LNCaP clone FGC (cell line): ENCODE measurements around the gene SMIM24.

Experiments used
- DNase-seq: peaks from one replicate; pipeline ENCODE4 v3.0.0-alpha.2; 2011; ENCODE audit warnings: low read depth
- H3K4me3 ChIP-seq: 2 replicates; pipeline ENCODE4 v1.5.1; 2011; ENCODE audit warnings: mild to moderate bottlenecking, low read depth, low read length, control low read depth
- CTCF ChIP-seq: IDR thresholded peaks from 2 replicates; pipeline ENCODE4 v1.5.1; 2012; ENCODE audit warnings: mild to moderate bottlenecking; ENCODE audit not compliant: control insufficient read depth, insufficient read depth; ENCODE audit errors: extremely low read depth

The SMIM24 gene

GRCh38 chr19:3465552-3465951, 14.8 kb downstream of the SMIM24 start:
- no peak for TF ChIP-seq CTCF
- no peak overlapping the region for H3K4me3 ChIP-seq
- DNase-seq = no peak

- no peak overlapping the region for H3K4me3 ChIP-seq
- DNase-seq = no peak
- no peak for TF ChIP-seq CTCF
These were observed 15.6 kb downstream of the SMIM24 start for GRCh38 chr19:3464587-3465235.

GRCh38 chr19:3463714-3464586, 16.4 kb downstream of the SMIM24 start:
- no peak for DNase-seq
- no peak overlapping the region for H3K4me3 ChIP-seq
- TF ChIP-seq CTCF = no peak

GRCh38 chr19:3462991-3463713, 17.2 kb downstream of the SMIM24 start:
- H3K4me3 ChIP-seq = no peak overlapping the region
- no peak for DNase-seq
- no peak for TF ChIP-seq CTCF

GRCh38 chr19:3459965-3460582, 20.3 kb downstream of the SMIM24 start:
- DNase-seq = no peak
- no peak overlapping the region for H3K4me3 ChIP-seq

More at GRCh38 chr19:3459965-3460582, 20.3 kb downstream of the SMIM24 start:
- TF ChIP-seq CTCF = no peak
